ENCODE results near the gene PCDHA1.

- TF ChIP-seq CTCF (IDR thresholded peaks at IDR 0.05) (peak in 3 of 5 experiments; percentile 20 to 40 (median 37)), POLR2A (IDR thresholded peaks at IDR 0.05) (no peak), EP300 (IDR thresholded peaks at IDR 0.05) (no peak)
These were observed 21.2 kb downstream of the PCDHA1 start, which contains the start of gene PCDHA4 for GRCh38 chr5:140806834-140807775.
